HG03280 (cell line): Measurements from ENCODE around the gene RPTOR.

Experiments
- ATAC-seq: cut with Tn5 transposase; IDR thresholded peaks from one replicate; pipeline ENCODE4 v1.9.1; 2021; ENCODE audit warnings: mild to moderate bottlenecking, moderate library complexity; ENCODE audit not compliant: unreplicated experiment

Gene RPTOR

GRCh38 chr17:80826346-80826954 is 281.8 kb downstream of the RPTOR start:
- no peak for ATAC-seq

GRCh38 chr17:80826955-80827645 is 282.5 kb downstream of the RPTOR start:
- ATAC-seq: no peak

- no peak for ATAC-seq
Measured at GRCh38 chr17:80827646-80828643, 283.3 kb downstream of the RPTOR start.

GRCh38 chr17:80829166-80829813 is 284.7 kb downstream of the RPTOR start:
- no peak for ATAC-seq

GRCh38 chr17:80830020-80830780 is 285.6 kb downstream of the RPTOR start:
- ATAC-seq: no peak

GRCh38 chr17:80831491-80831890 is 286.9 kb downstream of the RPTOR start:
- ATAC-seq: no peak

- no peak for ATAC-seq
Measured at GRCh38 chr17:80832266-80832676, 287.6 kb downstream of the RPTOR start.

GRCh38 chr17:80832888-80833583 is 288.4 kb downstream of the RPTOR start:
- peak; percentile 79 for ATAC-seq

- ATAC-seq: no peak
Measured at GRCh38 chr17:80833952-80834892, 289.6 kb downstream of the RPTOR start.

- no peak for ATAC-seq
Measured at GRCh38 chr17:80834893-80835275, 290.2 kb downstream of the RPTOR start.

- no peak for ATAC-seq
Measured at GRCh38 chr17:80835816-80836657, 291.4 kb downstream of the RPTOR start.

- ATAC-seq: no peak
Measured at GRCh38 chr17:80836658-80836965, 292.0 kb downstream of the RPTOR start.

GRCh38 chr17:80836971-80837481 is 292.4 kb downstream of the RPTOR start:
- ATAC-seq: no peak

- no peak for ATAC-seq
Measured at GRCh38 chr17:80837711-80838110, 293.1 kb downstream of the RPTOR start.

GRCh38 chr17:80838311-80839025 is 293.8 kb downstream of the RPTOR start:
- ATAC-seq: no peak

GRCh38 chr17:80839026-80839345 is 294.3 kb downstream of the RPTOR start:
- ATAC-seq: no peak

GRCh38 chr17:80839511-80839941 is 294.9 kb downstream of the RPTOR start:
- no peak for ATAC-seq
